Measurements from ENCODE around the gene DDAH2. TPM values are rescaled to one million over a fixed set of nuclear protein-coding genes. Genes with fewer than 3 reads are reported as not detected.

Gene DDAH2
- total RNA-seq, 3 donors from 2014 or later (not counting 1 experiment from before 2014, with no cell fraction given) = 22.3 to 36.1 (median 24.6) TPM

DNA sequence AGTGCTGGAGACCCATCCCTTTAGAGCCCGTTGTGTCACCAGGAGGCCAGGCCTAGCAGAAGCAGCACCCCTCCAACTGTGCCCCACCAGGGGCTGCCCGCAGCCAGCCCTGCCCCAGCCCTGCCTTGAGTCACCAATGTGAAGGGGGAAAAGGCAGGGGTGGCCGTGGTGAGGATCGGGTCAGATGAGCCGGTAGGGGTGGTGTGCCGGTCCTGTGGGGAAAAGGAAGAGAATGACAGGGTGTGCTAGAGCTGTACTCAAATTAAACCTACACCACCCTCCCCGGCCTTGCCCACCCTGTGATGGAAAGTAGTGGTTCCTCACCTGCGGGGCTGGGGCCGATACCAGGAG is 36.4 kb upstream of the DDAH2 start:
- Histone ChIP-seq H3K36me3 (ENCODE audit: control insufficient read depth, insufficient read depth, low read length) (peaks cover 3% of the 10 kb centered on the region), H3K9me3 (ENCODE audit: control insufficient read depth, insufficient read depth, low read length) (no peaks in the 10 kb centered on the region), H3K27ac (ENCODE audit: low read length) (no peak overlapping the region), H3K4me3 (ENCODE audit: low read length) (no peak overlapping the region), H3K27me3 (ENCODE audit: control insufficient read depth, insufficient read depth, low read length) (no peaks in the 10 kb centered on the region), H3K4me1 (ENCODE audit: control insufficient read depth, insufficient read depth, low read length) (peaks cover 9% of the 10 kb centered on the region)
- Mint-ChIP-seq H3K4me3 (no peak overlapping the region), H3K27ac (no peak overlapping the region), H3K36me3 (no peaks in the 10 kb centered on the region), H3K9me3 (no peaks in the 10 kb centered on the region), H3K27me3 (ENCODE audit: low read depth in 2 of 2) (no peaks in the 10 kb centered on the region), H3K4me1 (peaks cover 6 to 17% of the 10 kb centered on the region in 2 donors)
- ATAC-seq (no peak), DNase-seq (no peak)
- intact Hi-C loops (cut with micrococcal nuclease) = no loop called here
- 88% methylated on average over 6 of the region's 9 CpGs for WGBS (ENCODE audit: insufficient coverage)
- no peak for TF ChIP-seq CTCF (IDR thresholded peaks at IDR 0.05)

DNA sequence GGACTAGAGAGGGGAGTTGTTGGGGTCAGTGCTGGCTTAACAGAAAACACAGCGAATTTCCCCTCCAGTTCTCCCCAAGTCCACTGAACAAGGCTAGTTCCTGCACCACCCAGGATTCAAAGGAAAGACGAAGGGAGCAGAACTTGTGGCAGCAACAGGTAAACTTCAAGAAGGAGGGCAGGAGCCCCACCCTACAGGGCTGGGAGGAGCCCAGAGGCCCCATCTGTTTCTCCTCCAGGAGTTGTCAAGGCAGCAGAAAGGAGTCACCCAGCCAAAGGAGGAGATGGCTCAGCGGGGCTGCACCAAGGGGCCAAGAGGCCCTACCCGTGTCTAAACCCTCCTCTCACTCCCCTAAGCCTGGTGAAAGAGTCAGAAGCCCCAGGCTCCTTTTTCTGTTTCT is 35.1 kb upstream of the DDAH2 start:
- no peak for ATAC-seq

DNA sequence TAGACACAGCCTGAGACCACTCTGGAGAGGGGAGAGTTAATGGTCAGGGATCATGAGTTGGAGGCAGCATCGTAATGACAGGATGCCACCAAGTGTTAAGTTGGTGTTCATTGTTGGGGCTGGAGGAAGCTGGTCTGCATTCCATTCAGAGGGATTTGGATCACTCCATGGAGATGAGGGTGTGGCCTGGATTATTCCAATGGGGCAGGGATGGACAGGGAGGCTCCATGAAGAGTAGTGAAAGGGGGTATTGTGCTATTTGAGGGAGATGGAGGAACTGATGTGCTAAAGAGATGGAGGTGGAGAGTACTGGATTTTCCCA is 34.5 kb upstream of the DDAH2 start:
- no peaks in the 10 kb centered on the region for H3K9me3 Mint-ChIP-seq
- no peak overlapping the region for H3K4me3 Mint-ChIP-seq
- 88% methylated on average over 1 of the region's 1 CpG for WGBS (ENCODE audit: insufficient coverage)
- intact Hi-C loops (cut with micrococcal nuclease) = no loop called here
- DNase-seq (no peak), ATAC-seq (no peak)
- H3K36me3 ChIP-seq (ENCODE audit: control insufficient read depth, insufficient read depth, low read length) = peaks cover 3% of the 10 kb centered on the region
- no peaks in the 10 kb centered on the region for H3K27me3 ChIP-seq (ENCODE audit: control insufficient read depth, insufficient read depth, low read length)
- H3K4me1 Mint-ChIP-seq = peaks cover 0 to 10% of the 10 kb centered on the region in 2 donors
- H3K4me3 ChIP-seq (ENCODE audit: low read length) = no peak overlapping the region
- H3K27me3 Mint-ChIP-seq (ENCODE audit: low read depth in 2 of 2) = no peaks in the 10 kb centered on the region
- H3K9me3 ChIP-seq (ENCODE audit: control insufficient read depth, insufficient read depth, low read length) = no peaks in the 10 kb centered on the region
- no peak for TF ChIP-seq CTCF (IDR thresholded peaks at IDR 0.05)
- no peak overlapping the region for H3K27ac ChIP-seq (ENCODE audit: low read length)
- no peak overlapping the region for H3K27ac Mint-ChIP-seq
- H3K36me3 Mint-ChIP-seq = no peaks in the 10 kb centered on the region
- no peaks in the 10 kb centered on the region for H3K4me1 ChIP-seq (ENCODE audit: control insufficient read depth, insufficient read depth, low read length)

More for the DNA sequence above, 35.1 kb upstream of the DDAH2 start:
- Mint-ChIP-seq H3K4me1 (peaks cover 0 to 10% of the 10 kb centered on the region in 2 donors), H3K27me3 (ENCODE audit: low read depth in 2 of 2) (no peaks in the 10 kb centered on the region), H3K27ac (no peak overlapping the region), H3K9me3 (no peaks in the 10 kb centered on the region), H3K4me3 (no peak overlapping the region), H3K36me3 (no peaks in the 10 kb centered on the region)
- WGBS (ENCODE audit: insufficient coverage) = 95% methylated on average over 3 of the region's 4 CpGs
- intact Hi-C loops (cut with micrococcal nuclease) = no loop called here
- no peak for DNase-seq
- Histone ChIP-seq H3K9me3 (ENCODE audit: control insufficient read depth, insufficient read depth, low read length) (no peaks in the 10 kb centered on the region), H3K4me1 (ENCODE audit: control insufficient read depth, insufficient read depth, low read length) (no peaks in the 10 kb centered on the region), H3K27ac (ENCODE audit: low read length) (no peak overlapping the region), H3K27me3 (ENCODE audit: control insufficient read depth, insufficient read depth, low read length) (no peaks in the 10 kb centered on the region), H3K36me3 (ENCODE audit: control insufficient read depth, insufficient read depth, low read length) (peaks cover 3% of the 10 kb centered on the region), H3K4me3 (ENCODE audit: low read length) (no peak overlapping the region)
- TF ChIP-seq CTCF (IDR thresholded peaks at IDR 0.05) = no peak

DNA sequence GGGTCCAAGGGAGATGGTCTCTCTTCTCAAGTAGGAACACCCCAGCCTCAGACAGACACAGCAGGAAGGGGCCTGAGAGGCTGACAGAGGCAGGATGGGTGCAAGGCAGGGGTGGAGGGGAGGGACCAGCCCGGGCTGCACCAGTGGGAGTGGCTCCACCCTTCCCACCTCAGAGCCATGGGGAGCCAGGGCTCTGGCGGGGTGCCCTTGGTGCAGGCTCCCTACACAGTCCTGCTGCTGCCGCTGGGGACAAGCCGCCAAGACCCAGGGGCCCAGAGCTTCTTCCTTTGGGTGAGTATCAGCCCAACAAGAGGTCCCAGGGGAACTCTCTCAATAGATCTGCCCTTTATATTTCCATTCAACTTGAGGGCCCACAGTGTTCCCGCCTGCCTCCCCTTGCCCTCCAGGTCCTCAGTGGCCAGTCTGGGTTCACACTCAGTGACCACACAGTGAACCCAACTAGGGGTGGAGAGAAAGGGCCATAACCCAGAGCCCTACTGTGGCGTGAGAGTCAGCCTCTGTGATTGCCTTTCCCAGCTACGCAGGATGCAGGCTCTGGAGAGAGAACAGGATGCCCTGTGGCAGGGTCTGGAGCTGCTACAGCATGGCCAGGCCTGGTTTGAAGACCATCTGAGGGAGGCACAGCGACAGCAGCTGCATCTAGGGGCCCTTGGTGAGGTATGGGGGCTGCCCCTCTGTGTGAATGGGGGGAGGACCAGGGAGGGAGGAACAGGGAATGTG is 33.9 kb upstream of the DDAH2 start:
- H3K4me3 ChIP-seq (ENCODE audit: low read length) = no peak overlapping the region
- no peak for DNase-seq
- Mint-ChIP-seq H3K27me3 (ENCODE audit: low read depth in 2 of 2) (no peaks in the 10 kb centered on the region), H3K9me3 (no peaks in the 10 kb centered on the region), H3K4me1 (peaks cover 0 to 10% of the 10 kb centered on the region in 2 donors), H3K27ac (no peak overlapping the region), H3K4me3 (no peak overlapping the region), H3K36me3 (no peaks in the 10 kb centered on the region)
- H3K27ac ChIP-seq (ENCODE audit: low read length) = no peak overlapping the region
- intact Hi-C loops (cut with micrococcal nuclease) = no loop called here
- peaks cover 3% of the 10 kb centered on the region for H3K36me3 ChIP-seq (ENCODE audit: control insufficient read depth, insufficient read depth, low read length)
- whole genome bisulfite sequencing (ENCODE audit: insufficient coverage) = 91% methylated on average over 8 of the region's 8 CpGs
- H3K9me3 ChIP-seq (ENCODE audit: control insufficient read depth, insufficient read depth, low read length) = no peaks in the 10 kb centered on the region
- no peaks in the 10 kb centered on the region for H3K4me1 ChIP-seq (ENCODE audit: control insufficient read depth, insufficient read depth, low read length)
- no peak for TF ChIP-seq CTCF (IDR thresholded peaks at IDR 0.05)
- H3K27me3 ChIP-seq (ENCODE audit: control insufficient read depth, insufficient read depth, low read length) = no peaks in the 10 kb centered on the region
- ATAC-seq = no peak

Measured in natural killer cell (primary cell).